GM12801 (cell line): ENCODE results near the gene BAIAP2L2.

Source experiments
- CTCF ChIP-seq: IDR thresholded peaks from one replicate; pipeline ENCODE4 v1.5.1; 2011; ENCODE audit warnings: control low read depth; ENCODE audit not compliant: insufficient read length; ENCODE audit errors: extremely low read depth

BAIAP2L2 gene

GRCh38 chr22:38042488-38042790 lies 68.0 kb downstream of the BAIAP2L2 start:
- no peak for TF ChIP-seq CTCF

- no peak for TF ChIP-seq CTCF
These were observed 68.6 kb downstream of the BAIAP2L2 start for GRCh38 chr22:38041760-38042487.

- TF ChIP-seq CTCF = no peak
These were observed 69.3 kb downstream of the BAIAP2L2 start for GRCh38 chr22:38040953-38041759.

GRCh38 chr22:38038890-38039812 lies 71.3 kb downstream of the BAIAP2L2 start:
- no peak for TF ChIP-seq CTCF

- no peak for TF ChIP-seq CTCF
These were observed 72.1 kb downstream of the BAIAP2L2 start for GRCh38 chr22:38038426-38038825.

- TF ChIP-seq CTCF = no peak
These were observed 74.0 kb downstream of the BAIAP2L2 start for GRCh38 chr22:38036392-38037062.
